Neural crest cell (in vitro differentiated cells): ENCODE results near the gene LTBP1. TPM values are rescaled to one million over a fixed set of nuclear protein-coding genes. Genes with fewer than 3 reads are reported as not detected.

Experiments
- DNase-seq: peaks from one replicate; pipeline ENCODE4 v3.0.0; 2021; ENCODE audit warnings: low read depth, mixed read lengths, low spot score
- H3K27ac Mint-ChIP-seq: one replicate; pipeline ENCODE4 v1.8.0; 2021; ENCODE audit warnings: mild to moderate bottlenecking, mixed read lengths; ENCODE audit not compliant: unreplicated experiment
- H3K27me3 Mint-ChIP-seq: 2 replicates; pipeline ENCODE4 v1.8.0; 2021; ENCODE audit warnings: low read depth, mild to moderate bottlenecking, mixed read lengths
- H3K36me3 Mint-ChIP-seq: 2 replicates; pipeline ENCODE4 v1.8.0; 2021; ENCODE audit warnings: low read depth, mild to moderate bottlenecking, mixed read lengths
- H3K4me1 Mint-ChIP-seq: 2 replicates; pipeline ENCODE4 v1.8.0; 2021; ENCODE audit warnings: mixed read lengths
- H3K4me3 Mint-ChIP-seq: one replicate; pipeline ENCODE4 v1.8.0; 2021; ENCODE audit warnings: mild to moderate bottlenecking, mixed read lengths
- H3K9me3 Mint-ChIP-seq: 2 replicates; pipeline ENCODE4 v1.8.0; 2021; ENCODE audit warnings: mixed read lengths
- total RNA-seq: library from RNA; stranded (reverse); gene quantifications from 2 replicates; pipeline ENCODE4 v1.2.1, GENCODE V29; 2021
- TF ChIP-seq, protein P1 (sequence below): fragments of 200-600 bp; sonication (generic); conservative IDR thresholded peaks from 2 replicates; pipeline ENCODE4 v1.5.0; 2021; ENCODE audit warnings: antibody characterized with exemption, mild to moderate bottlenecking

Gene LTBP1
- total RNA-seq, 1 donor from 2014 or later = 30.2 TPM

DNA sequence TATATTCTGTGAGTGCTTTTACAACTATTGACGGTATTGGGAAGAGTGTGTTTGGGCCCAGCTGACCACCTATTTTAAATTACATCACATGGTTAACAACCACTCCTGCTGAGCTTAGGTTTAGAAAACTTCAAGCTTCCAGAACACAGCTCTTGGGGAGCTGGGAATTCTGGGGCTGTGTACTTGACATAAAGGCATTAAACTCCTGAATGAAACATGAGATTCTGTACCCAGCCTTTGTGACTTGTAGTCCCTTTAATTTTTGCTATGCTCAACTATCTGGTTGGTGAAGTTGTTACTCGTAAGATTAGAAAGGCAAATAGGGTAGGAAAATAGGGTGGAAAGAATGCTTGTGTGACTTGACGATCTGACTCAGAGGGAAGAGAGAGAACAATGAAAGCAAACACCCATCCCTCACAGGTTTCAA is 66.9 kb downstream of the LTBP1 start:
- Mint-ChIP-seq H3K27me3 (no peaks in the 10 kb centered on the region), H3K27ac (no peak overlapping the region), H3K4me3 (no peak overlapping the region), H3K9me3 (no peaks in the 10 kb centered on the region), H3K4me1 (peaks cover 15% of the 10 kb centered on the region), H3K36me3 (no peaks in the 10 kb centered on the region)
- DNase-seq = no peak
- TF ChIP-seq, protein P1, sequence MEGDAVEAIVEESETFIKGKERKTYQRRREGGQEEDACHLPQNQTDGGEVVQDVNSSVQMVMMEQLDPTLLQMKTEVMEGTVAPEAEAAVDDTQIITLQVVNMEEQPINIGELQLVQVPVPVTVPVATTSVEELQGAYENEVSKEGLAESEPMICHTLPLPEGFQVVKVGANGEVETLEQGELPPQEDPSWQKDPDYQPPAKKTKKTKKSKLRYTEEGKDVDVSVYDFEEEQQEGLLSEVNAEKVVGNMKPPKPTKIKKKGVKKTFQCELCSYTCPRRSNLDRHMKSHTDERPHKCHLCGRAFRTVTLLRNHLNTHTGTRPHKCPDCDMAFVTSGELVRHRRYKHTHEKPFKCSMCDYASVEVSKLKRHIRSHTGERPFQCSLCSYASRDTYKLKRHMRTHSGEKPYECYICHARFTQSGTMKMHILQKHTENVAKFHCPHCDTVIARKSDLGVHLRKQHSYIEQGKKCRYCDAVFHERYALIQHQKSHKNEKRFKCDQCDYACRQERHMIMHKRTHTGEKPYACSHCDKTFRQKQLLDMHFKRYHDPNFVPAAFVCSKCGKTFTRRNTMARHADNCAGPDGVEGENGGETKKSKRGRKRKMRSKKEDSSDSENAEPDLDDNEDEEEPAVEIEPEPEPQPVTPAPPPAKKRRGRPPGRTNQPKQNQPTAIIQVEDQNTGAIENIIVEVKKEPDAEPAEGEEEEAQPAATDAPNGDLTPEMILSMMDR = no peak

DNA sequence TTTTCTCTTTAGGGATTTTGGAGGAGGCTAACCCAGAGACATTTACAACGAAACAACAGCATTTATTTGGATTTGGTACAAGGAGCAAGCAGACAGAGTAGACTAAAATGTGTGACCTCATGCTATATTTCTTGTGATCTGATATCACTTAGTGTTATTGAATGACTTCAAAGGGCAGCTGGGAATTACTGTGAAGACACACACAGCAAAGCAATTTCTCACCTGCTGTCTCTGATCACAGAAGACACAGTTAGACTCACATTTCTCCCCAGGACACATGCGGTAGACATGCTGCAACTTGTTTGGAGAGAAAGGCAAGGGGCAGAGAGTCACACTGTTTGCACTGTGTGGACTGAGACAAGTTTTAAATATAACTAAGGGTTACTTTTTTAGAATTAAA is 67.5 kb downstream of the LTBP1 start:
- DNase-seq = no peak
- no peaks in the 10 kb centered on the region for H3K9me3 Mint-ChIP-seq
- no peak overlapping the region for H3K27ac Mint-ChIP-seq
- H3K4me3 Mint-ChIP-seq = no peak overlapping the region
- H3K36me3 Mint-ChIP-seq = no peaks in the 10 kb centered on the region
- TF ChIP-seq, protein P1 = no peak
- no peaks in the 10 kb centered on the region for H3K27me3 Mint-ChIP-seq
- peaks cover 15% of the 10 kb centered on the region for H3K4me1 Mint-ChIP-seq

DNA sequence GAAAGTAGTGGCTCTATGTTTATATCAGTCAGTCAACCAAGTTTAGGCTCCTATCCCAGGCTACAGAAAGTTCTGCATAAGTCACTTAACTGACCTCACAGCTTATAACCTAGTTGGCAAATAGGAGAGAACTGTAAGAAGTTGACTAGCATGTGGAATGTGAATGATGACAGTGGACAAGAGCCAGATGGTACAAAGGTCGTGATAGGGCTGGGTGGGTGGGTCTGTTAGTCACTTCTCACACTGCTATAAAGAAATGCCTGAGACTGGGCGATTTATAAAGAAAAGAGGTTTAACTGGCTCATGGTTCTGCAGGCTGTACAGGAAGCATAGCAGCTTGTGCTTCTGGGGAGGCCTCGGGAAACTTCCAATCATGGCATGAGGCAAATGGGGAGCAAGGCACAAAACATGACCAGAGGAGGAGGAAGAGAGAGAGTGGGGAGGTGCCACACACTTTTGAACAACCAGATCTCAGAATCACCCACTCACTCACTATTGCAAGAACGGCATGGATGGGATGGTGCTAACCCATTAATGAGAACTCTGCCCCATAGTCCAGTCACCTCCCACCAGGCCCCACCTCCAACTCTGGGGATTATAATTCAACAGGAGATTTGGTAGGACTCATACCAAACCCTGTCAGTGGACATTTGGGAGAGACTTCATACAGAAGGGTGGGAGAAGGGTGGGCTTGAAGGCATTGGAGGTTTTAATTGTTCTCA is 68.8 kb downstream of the LTBP1 start:
- no peak overlapping the region for H3K4me3 Mint-ChIP-seq

DNA sequence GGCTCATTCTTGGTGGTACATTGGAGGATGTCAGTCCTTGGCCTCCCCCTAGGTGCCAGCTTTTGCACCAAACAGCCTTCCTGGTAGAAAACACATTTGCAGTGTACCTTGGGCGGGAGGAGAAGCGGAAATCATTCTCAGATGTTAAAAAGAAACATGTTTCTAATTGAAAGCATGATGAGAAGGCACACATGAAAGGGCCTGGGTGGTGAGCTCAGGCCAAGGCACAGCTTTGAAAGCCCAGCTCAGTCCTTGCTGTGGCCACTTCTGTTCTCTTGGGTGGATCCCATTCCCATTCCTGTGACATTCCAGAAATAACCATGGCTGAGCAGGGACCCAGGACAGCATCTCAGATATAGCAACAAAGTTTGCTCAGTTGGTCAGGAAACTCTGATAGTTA is 71.5 kb downstream of the LTBP1 start:
- H3K36me3 Mint-ChIP-seq = no peaks in the 10 kb centered on the region
- no peaks in the 10 kb centered on the region for H3K27me3 Mint-ChIP-seq
- no peaks in the 10 kb centered on the region for H3K9me3 Mint-ChIP-seq
- H3K4me3 Mint-ChIP-seq = no peak overlapping the region
- DNase-seq = no peak
- peaks cover 12% of the 10 kb centered on the region for H3K4me1 Mint-ChIP-seq
- no peak overlapping the region for H3K27ac Mint-ChIP-seq
- TF ChIP-seq, protein P1 = no peak

More for the DNA sequence above, 68.8 kb downstream of the LTBP1 start:
- no peak for DNase-seq
- H3K27me3 Mint-ChIP-seq = no peaks in the 10 kb centered on the region
- peak overlapping the region; percentile 69 for H3K27ac Mint-ChIP-seq
- peaks cover 15% of the 10 kb centered on the region for H3K4me1 Mint-ChIP-seq
- H3K9me3 Mint-ChIP-seq = no peaks in the 10 kb centered on the region
- TF ChIP-seq, protein P1 = no peak
- H3K36me3 Mint-ChIP-seq = no peaks in the 10 kb centered on the region

DNA sequence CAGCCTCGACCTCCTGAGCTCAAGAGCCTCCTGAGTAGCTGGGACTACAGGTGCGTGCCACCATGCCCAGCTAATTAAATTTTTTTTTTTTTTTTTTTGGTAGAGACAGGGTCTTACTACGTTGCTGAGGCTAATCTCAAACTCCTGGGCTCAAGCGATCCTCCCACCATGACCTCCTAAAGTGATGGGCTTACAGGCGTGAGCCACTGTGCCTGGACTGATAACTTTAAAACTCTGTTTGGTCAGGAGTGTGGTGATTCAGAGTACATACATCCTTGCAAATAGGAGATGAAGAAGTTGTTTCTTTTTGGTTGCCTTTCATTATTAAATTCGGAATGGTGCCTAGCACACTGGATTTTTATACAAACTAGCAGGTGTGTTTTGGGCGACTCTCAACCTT is 73.0 kb downstream of the LTBP1 start:
- Mint-ChIP-seq H3K36me3 (peaks cover 5% of the 10 kb centered on the region), H3K9me3 (peaks cover 3% of the 10 kb centered on the region), H3K4me1 (peaks cover 3% of the 10 kb centered on the region), H3K27me3 (no peaks in the 10 kb centered on the region), H3K4me3 (no peak overlapping the region), H3K27ac (no peak overlapping the region)
- no peak for DNase-seq
- TF ChIP-seq, protein P1 = no peak
